ENCODE measurements around the gene RALA.

DNA sequence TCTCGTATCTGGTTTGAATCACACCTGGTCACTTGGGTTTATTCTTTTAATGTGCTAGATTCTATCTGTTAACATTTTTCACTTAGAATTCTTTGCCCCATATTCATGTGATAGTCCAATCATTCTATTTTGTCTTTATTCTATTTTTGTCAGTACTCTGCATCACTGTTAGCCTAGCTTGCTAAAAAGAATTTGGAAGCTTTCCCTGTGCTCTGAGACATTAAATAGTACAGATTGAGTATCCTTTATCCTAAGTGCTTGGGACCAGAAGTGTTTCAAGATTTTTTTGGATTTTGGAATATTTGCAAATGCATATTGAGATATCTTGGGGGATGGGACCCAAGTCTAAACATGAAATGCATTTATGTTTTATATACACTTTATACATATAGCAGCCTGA is 51.0 kb downstream of the RALA start:
- TF ChIP-seq ARNT (IDR thresholded peaks at IDR 0.05) = no peak
- TF ChIP-seq BHLHE40 (IDR thresholded peaks at IDR 0.05; ENCODE audit: borderline replicate concordance) = no peak
- no peak for TF ChIP-seq FOXM1 (IDR thresholded peaks at IDR 0.05; ENCODE audit: borderline replicate concordance)
- no peak for TF ChIP-seq SUZ12 (IDR thresholded peaks at IDR 0.05)
- TF ChIP-seq SP1 (IDR thresholded peaks at IDR 0.05) = no peak
- TF ChIP-seq HDGF (IDR thresholded peaks at IDR 0.05; ENCODE audit: borderline replicate concordance) = no peak
- TF ChIP-seq FOXA1 (IDR thresholded peaks at IDR 0.05) = no peak
- no peak for TF ChIP-seq ELF4 (IDR thresholded peaks at IDR 0.05)
- no peak for TF ChIP-seq TARDBP (IDR thresholded peaks at IDR 0.05)
- TF ChIP-seq, protein P1, sequence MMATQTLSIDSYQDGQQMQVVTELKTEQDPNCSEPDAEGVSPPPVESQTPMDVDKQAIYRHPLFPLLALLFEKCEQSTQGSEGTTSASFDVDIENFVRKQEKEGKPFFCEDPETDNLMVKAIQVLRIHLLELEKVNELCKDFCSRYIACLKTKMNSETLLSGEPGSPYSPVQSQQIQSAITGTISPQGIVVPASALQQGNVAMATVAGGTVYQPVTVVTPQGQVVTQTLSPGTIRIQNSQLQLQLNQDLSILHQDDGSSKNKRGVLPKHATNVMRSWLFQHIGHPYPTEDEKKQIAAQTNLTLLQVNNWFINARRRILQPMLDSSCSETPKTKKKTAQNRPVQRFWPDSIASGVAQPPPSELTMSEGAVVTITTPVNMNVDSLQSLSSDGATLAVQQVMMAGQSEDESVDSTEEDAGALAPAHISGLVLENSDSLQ (IDR thresholded peaks at IDR 0.05) = no peak
- no peak for TF ChIP-seq LEF1 (IDR thresholded peaks at IDR 0.05; ENCODE audit: borderline replicate concordance)
- no peak for TF ChIP-seq NFRKB (IDR thresholded peaks at IDR 0.05)
- no peak for TF ChIP-seq FOXK2 (IDR thresholded peaks at IDR 0.05)
- TF ChIP-seq ZNF384 (IDR thresholded peaks at IDR 0.05) = no peak

Measured in HEK293T (cell line).